GM21723 (cell line): ENCODE measurements around the gene GSAP.

Source experiments
- ATAC-seq: cut with Tn5 transposase; IDR thresholded peaks from one replicate; pipeline ENCODE4 v1.9.1; 2021; ENCODE audit warnings: mild to moderate bottlenecking, moderate library complexity; ENCODE audit not compliant: unreplicated experiment

Gene GSAP

DNA sequence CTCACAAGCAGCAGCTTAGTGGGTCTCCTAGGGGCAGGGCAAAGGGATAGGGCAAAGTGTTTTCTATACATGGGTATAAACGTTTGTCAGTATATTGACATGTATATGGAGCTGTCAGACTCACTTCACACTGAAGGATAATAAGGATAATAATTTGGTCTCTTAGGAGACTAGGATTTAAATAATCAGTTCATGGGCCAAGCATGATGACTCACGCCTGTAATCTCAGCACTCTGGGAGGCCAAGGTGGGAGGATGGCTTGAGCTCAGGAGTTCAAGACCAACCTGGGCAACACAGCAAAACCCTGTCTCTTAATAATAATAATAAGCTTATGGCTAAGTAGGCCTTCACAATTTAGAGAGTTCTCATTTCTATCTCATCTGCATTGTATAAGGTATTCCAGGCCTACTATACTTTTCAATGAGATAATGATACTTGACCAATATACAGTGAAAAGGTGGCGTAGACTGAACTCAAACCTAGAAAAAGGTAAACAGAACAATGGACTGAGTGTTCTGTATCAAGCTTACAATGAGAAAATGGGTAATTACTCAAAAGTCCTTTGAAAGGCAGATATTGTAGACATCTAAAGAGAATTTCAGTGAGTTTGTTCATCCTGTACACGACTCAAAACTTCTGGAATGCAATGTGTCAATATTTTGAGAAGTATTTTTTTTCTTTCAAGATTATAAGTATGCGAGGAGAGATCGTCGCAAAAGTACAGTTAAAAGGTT is 7.0 kb downstream of the GSAP start:
- no peak for ATAC-seq

DNA sequence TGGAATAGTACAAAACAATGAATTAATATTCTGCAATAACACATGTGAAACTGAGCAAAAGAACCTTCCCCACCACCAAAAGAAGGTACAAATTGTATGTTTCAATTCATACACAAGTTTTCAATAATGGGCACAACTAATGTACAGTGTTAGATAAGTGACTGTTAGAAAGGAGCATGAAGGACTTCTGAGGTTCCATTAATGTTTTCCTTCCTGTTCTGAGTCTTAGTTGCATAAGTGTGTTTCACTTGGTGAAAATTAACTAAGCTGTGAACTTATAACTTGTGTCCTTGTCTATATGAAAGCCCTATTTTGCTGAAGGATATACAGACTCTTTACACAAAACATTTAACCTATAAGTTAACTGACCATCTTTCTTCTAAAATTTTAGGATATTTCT is 8.2 kb downstream of the GSAP start:
- ATAC-seq: no peak

DNA sequence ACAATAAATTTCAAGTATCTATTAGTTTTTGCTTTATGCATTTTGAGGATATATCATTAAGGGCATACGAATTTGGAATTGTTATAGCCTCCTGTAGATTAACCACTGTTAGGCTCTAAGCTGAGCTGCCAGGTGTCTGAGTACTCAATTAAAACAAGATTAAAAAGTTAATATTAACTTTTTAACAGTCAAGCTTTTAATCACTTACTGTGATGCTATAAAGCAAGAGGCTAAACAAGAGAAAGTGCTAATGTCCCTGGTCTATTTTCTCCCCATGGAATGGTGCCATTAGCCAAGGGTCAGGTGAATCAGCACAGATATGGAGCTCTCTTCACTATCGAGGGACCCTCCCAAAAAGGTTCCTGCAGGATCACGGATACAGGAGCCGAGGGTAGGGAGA is 9.7 kb downstream of the GSAP start:
- no peak for ATAC-seq

DNA sequence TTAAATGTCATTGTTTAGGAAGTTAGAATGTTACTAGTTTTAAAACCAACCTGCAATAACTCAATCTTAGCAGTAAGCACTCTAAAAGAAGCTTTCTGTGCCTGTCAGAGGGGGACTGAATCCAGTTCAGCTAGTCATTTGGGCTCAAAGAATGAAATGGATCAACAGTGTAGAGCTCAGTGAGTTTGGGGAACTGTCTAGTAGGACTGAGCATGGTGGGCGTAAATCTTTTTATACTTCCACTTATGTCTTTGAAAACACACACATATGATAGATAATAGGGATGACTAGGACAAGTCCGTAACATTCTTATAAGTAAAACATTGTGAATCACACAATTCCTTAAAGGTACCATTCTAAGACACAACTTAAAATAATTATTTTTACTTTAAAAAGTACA is 11.5 kb downstream of the GSAP start:
- no peak for ATAC-seq

DNA sequence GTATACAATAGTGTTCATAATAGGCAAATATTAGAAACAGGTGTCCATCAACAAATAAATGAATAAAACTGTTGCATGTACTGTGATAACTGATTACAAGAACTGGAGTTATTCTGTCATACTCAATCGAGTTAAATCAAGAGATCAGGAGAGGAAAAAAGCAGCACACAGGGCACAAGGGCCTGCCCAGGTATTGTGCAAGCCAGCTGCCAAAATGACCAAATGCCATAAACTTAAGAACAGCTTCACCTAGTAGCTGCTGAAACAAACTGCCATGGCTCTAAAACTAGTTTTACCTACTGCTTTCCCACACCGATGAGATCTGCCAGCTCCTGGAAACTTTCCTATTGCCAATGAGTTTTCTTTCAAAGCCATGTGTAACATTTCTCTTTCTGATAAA is 12.2 kb downstream of the GSAP start:
- no peak for ATAC-seq

DNA sequence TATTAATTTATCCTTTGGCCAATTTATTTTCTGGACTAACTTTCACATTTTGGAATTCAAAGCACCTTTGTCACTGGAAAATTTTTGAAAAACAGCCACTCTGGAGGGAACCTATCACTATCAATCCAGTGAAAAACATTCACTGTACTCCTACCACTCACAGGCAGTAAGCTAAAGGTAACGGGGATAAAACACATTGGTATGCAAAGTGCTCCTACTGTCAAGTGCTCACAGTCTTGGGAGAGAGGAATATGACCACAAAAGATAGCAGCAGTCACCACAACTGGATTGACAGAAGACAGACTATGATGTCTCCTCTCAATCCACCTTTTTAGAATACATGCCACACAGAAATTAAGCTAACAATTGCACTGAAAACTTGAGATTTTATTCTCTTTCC is 13.3 kb downstream of the GSAP start:
- no peak for ATAC-seq

DNA sequence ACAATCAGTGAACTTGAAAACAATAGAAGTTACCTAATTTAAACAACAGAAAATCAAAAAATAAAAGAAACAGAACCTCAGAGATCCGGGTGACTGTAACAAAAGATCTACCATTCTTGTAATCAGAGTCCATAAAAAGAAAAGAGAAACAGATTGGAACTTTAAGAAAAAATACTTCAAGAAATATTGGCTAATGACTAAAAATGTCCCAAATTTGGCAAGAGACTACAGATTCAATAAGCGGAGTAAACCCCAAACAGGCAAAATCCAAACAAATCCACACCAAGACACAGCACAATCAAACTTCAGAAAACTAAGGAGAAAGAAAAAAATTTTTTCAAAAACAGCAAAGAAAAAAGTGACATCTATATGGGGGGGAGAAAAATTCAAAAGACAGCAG is 15.1 kb downstream of the GSAP start:
- ATAC-seq: no peak

DNA sequence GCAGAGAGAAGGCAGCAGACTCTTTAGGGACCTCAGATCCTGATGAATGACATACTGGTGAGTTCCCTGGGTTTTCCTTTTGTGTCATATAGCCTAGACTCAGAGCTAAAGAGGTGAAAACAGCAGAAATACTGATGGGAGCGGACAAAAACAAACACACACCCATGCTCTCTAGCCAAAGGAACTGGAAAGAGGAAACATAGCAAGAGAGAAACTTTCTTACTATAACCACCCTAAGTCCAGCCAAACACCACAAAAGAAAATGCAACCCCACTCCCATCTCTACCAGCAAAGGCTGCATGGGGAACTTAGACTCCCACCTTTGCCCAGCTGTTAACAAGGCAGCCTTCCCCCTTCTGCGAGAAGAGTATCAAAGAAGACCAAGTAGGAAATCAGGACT is 16.3 kb downstream of the GSAP start:
- no peak for ATAC-seq

DNA sequence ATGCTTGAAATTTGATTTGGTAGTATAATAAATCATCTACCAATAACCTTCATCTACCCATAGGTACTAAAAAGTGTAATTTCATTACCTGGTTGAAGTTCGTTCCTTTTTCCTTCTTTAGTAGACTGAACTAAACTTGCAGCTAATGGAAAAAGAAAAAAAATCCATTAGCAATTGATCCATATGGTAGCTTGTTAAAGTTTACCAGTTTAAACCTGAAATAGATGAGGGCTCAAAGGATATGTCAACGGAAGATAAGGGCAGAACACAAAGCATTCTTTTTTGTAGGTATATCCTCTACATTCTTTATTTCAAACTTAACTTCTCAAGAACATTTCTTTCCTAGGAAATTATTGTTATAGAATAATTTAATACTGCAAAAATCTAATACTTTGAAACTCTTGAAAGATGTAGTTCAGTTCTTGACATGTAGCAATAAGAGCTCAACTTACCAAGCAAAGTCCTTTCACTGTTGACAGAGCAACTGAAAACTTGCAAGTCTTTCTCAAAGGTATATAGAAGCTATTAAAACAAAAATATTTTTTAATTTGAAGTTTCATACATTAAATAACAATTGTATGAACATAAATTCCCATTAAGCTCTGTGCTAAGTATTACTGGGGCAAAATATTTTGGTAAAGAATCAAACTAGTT is 19.1 kb downstream of the GSAP start:
- ATAC-seq: no peak

DNA sequence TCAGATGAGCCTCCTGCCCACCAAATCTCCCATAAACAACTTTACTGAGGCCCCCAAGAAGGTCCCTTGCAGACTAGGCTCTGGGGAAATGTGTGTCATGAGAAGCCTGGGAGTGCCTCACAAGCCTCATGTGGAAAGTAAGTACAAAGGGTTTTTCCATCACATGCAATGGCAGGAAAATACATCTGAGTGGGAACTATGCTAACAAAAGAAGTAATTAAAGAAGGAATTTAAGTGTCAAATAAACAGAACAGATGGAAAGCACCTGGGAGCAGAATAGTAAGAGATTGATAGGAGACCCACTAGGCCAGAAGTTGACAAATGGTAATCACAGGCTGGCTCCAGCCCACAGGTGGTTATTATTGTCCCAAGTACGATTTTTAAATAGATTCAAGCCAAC is 20.5 kb downstream of the GSAP start:
- ATAC-seq: no peak

DNA sequence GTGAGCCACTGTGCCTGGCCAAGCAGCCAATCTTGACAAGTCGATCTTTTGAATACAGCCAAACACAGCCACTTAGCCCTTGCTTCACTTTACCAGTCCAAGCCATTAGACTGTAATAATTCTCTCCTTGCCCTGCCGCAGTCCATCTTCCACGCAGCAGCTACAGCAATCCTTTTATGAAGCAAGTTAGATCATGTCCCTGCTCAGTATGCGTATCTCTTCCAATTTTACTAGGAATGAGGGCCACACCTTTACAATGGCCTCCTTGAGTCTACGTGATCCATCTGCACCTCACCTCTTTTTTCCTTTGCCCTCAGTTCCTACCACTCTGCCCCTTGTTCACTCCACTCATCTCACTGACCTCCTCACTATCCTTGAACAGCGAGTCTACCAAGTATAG is 22.2 kb downstream of the GSAP start:
- no peak for ATAC-seq

DNA sequence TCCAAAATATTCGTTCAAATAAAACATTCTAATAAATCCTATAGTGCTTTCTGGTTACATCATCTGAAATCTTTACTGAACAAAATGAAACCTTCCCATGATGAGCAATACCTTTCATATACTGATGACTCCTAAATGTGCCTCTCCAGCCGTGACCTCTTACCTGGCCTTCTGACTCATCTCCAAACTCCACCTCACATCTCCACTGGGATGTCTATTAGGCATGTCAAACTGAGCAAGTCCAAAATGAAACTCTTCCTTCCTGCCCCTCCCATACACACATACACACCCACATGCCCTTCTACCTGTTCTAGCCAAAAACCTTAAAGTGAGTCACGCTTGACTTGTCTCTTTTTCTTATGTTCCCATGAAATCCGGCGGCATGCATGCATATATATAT is 22.9 kb downstream of the GSAP start:
- peak; percentile 92 for ATAC-seq

DNA sequence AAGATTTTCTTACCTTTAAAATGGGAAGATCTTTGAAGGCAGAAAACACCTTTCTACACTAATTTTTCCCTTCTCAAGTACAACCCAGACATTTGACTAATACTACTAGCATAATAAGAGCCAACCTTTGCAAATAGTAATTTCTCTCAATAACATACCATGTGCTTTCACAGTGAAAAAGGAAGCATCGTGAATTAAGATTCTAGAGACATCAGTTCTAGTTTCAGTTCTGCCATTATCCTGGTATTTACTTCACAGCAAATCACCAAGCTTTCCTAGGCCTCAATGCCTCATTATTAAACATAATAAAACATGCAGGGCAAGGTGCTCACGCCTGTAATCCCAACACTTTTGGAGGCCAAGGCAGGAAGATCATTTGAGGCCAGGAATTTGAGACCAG is 24.9 kb downstream of the GSAP start:
- peak; percentile 61 for ATAC-seq

DNA sequence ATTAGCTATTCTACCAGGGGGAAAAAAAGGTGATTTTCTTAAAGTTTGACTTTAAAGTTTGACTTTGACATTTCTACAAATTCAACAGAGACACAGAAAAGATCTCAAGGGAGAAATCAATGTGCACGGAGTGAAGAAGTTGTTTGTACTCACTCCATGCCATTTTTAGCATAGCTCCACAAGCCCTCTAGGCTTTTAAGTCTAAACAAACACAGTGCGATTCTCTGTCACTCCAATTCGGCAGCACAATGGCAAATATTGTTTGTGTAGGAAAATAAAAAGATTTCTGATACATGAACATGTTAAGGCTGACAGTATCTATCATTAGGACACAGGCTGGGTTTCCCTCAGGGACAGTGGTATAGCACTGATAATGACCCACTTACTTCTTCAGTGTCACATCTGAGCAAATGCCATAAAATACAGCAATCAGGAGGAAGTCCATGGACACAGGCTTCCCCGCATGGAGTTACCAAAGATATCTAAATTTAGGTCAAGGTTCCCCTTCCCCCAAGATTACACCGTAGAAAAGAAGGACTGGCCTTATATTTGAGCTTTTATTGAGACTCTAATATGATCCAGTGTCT is 28.0 kb downstream of the GSAP start:
- no peak for ATAC-seq

DNA sequence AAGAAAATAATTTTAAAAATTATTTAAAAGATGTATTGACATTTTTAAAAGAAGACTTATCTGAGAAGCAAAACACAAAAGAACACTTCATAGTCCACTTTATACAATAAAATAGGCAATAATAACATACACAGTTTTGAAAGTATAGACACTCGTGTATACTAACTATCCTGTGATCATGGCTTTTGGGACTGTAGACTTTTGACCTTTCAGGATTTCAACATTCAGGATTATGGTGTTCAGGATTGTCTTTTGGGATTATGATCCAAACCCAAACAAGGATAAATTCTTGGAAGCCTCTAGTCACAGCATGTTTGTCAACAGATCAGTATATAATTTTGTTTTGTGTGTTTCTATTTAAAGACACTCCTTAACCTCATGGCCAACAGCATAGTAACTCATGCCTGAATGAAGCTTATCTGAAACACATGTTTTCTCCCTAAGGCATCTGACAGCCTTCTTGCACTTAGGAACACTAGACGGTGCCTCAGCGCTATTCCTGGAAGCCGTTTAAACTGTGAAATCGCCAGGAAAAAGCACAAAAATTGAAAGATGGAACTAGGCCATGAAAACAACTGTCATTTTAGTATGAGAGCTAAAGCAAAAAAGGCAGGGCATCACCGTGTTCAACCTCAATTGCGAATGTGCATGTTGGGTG is 29.9 kb downstream of the GSAP start:
- no peak for ATAC-seq

DNA sequence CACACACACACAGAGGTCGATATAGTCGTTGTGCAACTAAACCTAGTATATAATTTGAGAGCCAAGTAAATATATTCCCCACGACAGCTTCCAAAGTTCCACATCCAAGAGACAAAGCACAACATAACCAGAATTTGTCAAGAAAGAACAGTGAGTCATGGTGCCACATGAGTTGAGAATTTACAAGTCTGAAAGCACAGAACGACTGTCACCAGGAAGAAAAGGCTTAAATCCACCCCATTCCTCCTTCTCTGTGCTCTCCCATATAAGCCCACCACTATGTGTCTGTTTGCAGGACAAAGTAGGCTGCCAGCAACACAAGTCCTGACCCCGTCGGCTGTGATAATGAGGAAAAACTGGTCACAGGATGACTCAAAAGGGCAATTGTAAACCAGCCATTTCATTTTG is 32.8 kb downstream of the GSAP start:
- no peak for ATAC-seq

DNA sequence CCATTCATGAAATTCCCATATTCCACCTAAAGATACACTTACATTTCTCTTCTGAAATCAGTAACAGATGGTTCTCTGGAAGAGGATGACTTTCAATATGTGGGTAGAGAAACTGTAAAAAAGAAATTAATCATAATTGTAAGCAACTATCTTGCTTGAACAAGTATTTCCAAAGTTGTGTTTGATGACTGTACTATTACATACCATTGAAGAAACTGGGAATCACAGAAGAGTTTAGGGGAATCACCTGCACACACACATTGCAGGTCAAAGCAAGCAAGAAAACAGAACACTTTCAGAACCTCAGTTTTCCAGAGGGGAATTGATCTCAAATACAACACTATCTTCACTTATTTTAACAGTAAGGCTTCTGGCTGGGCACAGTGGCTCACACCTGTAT is 33.6 kb downstream of the GSAP start:
- no peak for ATAC-seq

DNA sequence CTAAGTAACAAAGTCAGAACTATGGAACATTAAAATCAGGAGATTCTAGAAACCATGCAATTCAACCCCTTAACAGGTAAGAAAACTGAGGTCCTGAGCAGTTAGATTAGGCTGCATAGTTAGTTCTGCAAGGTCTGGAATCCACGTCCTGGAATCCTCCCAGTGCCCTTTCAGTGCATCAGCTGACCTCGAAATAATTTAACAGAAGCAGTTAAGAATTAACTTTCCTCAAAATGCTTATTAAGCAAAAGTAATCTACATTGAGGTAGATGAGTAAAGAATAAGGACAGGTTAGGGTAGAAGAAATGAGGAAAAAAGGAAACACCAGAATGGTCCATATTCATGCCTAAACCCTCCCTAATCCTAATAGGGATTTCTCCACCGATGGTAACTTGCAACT is 37.6 kb downstream of the GSAP start:
- no peak for ATAC-seq

DNA sequence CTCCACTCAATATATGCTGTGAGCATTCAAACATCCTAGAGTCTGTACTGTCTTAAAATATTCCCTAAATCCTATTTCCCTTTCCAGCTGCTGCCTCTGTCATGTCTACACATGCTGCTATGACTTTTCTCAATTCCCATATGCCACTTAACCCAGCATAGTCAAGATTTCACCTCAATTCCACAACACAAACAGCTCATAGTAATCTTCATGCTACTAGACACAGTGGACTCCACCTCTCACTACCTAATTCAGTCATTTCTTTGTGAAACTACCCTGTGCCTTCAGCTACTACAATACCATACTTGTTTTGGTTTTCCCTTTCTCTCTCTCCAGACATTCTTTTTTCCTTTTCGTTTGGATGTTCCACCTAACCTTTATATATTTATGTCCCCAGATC is 45.5 kb downstream of the GSAP start:
- peak; percentile 78 for ATAC-seq

DNA sequence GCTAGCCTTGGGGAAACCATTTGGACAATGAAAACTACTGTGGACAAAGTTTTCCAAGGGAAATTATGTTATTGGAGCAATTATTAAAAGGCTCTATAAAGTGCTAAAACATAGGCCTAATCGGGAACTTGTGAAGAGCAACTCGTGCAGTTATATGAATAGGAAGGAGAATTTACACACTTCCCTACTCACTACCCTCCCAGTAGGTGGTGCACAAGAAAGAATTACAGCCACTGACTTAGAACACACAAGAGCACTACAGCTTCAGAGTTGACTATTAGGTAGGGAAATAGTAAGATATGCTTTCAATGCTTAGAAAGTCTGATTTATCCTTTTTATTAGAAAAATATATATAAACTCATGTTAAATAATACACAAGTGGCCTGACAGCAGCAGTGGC is 47.2 kb downstream of the GSAP start:
- ATAC-seq: no peak

DNA sequence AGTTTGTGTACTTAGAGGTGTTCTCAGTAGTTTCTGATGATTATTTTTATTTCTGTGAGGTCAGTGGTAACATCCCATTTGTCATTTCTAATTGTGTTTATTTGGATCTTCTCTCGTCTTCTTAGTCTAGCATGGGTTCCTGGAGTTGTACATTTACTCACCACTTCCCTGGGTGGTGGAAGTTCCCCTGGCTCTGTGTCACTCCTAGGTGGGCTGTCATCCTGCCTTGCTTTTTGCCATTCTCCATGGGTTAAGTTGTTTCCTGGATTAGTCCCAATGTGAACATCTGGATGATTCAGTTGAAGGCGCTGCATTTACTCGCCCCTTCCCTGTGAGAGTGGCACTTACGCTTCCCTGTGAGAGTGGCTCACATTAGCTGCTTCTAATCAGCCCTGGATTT is 48.2 kb downstream of the GSAP start:
- no peak for ATAC-seq

DNA sequence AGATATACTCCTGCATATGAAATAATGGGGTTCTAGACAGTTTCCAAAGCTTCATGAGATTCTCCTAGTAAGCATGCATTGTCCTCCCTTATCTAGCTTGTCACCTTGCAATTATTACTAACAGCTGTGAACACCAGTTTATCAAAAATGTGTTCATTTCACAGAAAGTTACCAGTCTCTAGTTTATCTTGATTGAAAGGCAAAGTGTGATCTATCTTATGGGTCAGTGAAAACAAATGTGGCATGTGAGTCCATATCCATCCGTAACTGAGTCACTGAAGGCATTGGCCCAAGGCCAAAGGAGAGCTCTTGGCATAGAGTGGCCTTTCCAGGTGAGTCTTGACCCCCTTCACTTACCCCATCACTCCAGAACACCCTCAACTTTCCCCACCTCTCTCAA is 53.2 kb downstream of the GSAP start:
- no peak for ATAC-seq
